T-helper 1 cell treated with Interleukin-12 subunit alpha and Interleukin-12 subunit beta and Interleukin-4 antibody, amounts not matched to agents 30 ng/mL and 1 ng/mL, for 36 hours (primary cell): ENCODE measurements around the gene ODF2. TPM values are rescaled to one million over a fixed set of nuclear protein-coding genes. Genes with fewer than 3 reads are reported as not detected.

ENCODE experiments used
- intact Hi-C: fragments of 100-400 bp; cut with micrococcal nuclease; formaldehyde crosslinking; loops from one replicate; pipeline ENCODE4 v1.15.1; 2024
- total RNA-seq: library from RNA; stranded (reverse); gene quantifications from 2 replicates; pipeline ENCODE4 v1.2.3, GENCODE V29; 2022

The ODF2 gene
- total RNA-seq, 1 donor from 2014 or later: 43.4 TPM

DNA sequence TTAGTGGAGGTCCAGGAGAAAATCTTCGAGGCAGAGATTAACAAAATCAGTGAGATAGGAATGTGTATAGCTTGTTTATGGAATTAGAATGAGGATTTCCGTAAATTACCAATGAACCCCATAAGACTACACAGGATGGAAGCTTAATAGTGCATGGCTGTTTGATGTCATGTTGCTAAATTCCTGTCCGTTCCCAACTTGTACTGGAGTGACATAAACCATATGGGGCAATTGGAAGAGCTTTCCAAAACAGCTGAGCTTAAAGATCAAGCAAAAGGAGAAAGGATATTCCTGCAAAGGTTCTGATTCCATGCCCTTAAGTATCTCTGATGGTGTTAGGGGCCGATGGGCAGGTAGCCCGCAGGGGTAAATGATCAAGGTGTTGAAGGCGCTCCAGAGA lies 66.2 kb downstream of the ODF2 start:
- intact Hi-C loops: no loop called here

GRCh38 chr9:128523199-128523925 lies 67.6 kb downstream of the ODF2 start:
- intact Hi-C loops: no loop called here

- intact Hi-C loops: no loop called here
Measured at GRCh38 chr9:128526720-128527119, 70.9 kb downstream of the ODF2 start.

- intact Hi-C loops: no loop called here
Measured at GRCh38 chr9:128528445-128529160, 72.8 kb downstream of the ODF2 start.

GRCh38 chr9:128529191-128529590 lies 73.4 kb downstream of the ODF2 start:
- intact Hi-C loops: no loop called here

GRCh38 chr9:128532581-128532980 lies 76.8 kb downstream of the ODF2 start:
- intact Hi-C loops: no loop called here

DNA sequence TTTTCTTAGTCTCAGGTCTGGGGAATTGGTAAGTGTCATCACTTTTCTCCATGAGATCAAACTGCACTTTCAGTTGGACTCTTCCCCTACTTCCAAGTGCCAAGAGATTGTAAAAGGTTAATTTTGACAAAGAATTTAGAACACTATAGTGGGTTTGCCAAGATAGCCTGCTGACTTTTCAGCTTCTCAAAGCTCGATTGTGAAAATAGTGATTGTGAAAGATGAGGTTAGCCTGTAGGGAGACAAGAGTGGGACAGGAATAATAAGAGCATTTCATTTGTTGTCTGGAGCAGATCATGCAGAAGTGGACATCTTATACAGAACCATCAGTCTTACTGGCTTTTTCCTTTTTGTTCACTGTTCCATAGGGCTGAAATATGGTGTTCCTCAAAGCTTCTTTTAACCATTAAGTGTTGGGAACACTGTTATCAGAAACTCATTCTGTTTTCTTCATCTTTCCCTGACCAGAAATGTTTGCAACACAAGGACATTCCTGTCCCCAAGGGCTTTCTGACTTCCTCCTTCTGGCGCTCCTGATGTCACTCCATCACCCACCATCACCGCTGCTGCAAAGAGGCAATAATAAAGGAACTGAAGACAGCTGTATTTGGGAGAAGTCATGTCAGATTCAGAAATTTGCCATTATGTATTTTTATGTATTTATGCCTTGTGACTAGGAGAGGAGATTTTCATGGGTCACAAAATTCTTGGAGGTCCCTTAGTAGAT lies 85.0 kb downstream of the ODF2 start:
- intact Hi-C loops: no loop called here

DNA sequence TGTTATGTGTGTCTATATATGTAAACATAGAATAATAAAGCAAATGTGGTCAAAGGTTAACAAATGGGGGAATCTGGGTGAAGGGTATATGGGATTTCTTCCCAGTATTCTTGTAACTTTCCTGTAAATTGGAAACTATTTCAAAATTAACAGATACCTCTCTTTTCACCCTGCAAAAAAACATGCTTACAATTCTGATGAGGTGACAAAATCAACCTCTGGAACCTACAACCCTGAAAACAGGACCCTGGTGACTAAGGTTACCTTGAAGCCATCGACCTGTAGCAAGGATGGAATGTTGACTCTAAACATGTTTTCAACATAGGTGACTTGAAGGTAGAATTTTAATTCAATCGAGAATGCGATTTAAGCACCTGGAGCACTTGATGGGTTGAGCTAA lies 90.7 kb downstream of the ODF2 start:
- intact Hi-C loops: no loop called here

DNA sequence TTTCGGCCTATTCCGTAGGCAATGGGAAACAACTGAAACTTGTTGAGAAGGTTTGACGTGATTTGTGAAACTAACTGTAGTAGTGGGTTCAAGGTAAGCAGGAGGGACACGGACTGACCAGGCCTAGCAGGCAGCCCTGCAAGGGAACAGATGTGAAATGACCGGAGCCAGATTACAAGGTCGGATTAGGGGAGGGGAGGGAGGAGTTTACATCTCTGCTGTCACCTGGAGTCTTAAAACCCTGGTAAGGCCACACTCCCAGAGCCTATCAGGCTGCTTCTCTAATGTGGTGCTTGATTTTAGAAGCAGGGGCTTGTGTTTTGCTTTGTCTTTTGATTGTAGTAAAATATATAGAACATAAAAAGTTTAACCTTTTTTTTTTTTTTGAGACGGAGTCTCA lies 93.1 kb downstream of the ODF2 start:
- intact Hi-C loops: no loop called here

- intact Hi-C loops: loop anchor here (2.0 to 5.0 kb wide), 6 partner anchors 37 to 562 kb away; partner anchors contain the start of genes CIZ1, CRAT, DOLK and NAIF1
Measured at GRCh38 chr9:128550226-128550625, 94.4 kb downstream of the ODF2 start.

Other genes with a start within 250 kb of the ODF2 start
- 53.0 and 63.9 TPM in 2 replicates for gene GOLGA2, start 180.0 kb upstream of the ODF2 start, total RNA-seq
- 9.1 and 9.7 TPM in 2 replicates for gene SWI5, start 179.7 kb upstream of the ODF2 start, total RNA-seq
- 27.9 and 29.0 TPM in 2 replicates for gene TRUB2, start 133.6 kb upstream of the ODF2 start, total RNA-seq
- gene COQ4, start 133.2 kb upstream of the ODF2 start, total RNA-seq: 42.1 and 42.4 TPM in 2 replicates
- 25.3 and 25.8 TPM in 2 replicates for gene SLC27A4, start 115.5 kb upstream of the ODF2 start, total RNA-seq
- 70.7 and 75.8 TPM in 2 replicates for gene URM1, start 84.6 kb upstream of the ODF2 start, total RNA-seq
- gene CERCAM, start 35.1 kb upstream of the ODF2 start, total RNA-seq: 0.88 and 1.7 TPM in 2 replicates
- 43.6 and 44.2 TPM in 2 replicates for gene GLE1, start 48.7 kb downstream of the ODF2 start, total RNA-seq
- 354 and 362 TPM in 2 replicates for gene SPTAN1, start 96.6 kb downstream of the ODF2 start, total RNA-seq
- gene DYNC2I2, start 200.8 kb downstream of the ODF2 start, total RNA-seq: 36.8 and 38.3 TPM in 2 replicates
- 448 and 465 TPM in 2 replicates for gene SET, start 233.2 kb downstream of the ODF2 start, total RNA-seq
- 10.7 and 11.1 TPM in 2 replicates for gene PKN3, start 246.5 kb downstream of the ODF2 start, total RNA-seq